ENCODE measurements around the gene GRIK3. TPM values are rescaled to one million over a fixed set of nuclear protein-coding genes. Genes with fewer than 3 reads are reported as not detected.

The GRIK3 gene
- total and polyA plus RNA-seq, 4 donors: 0.03 to 0.08 (median 0.05) TPM; not detected in 1

- Histone ChIP-seq H3K9ac (ENCODE audit: low read depth in 1 of 2, low read length in 2 of 2) (no peak overlapping the region), H3K4me3 (ENCODE audit: low read depth in 1 of 3, low read length in 3 of 3) (no peak overlapping the region), H3K27ac (ENCODE audit: low read depth in 1 of 2, low read length in 2 of 2) (no peak overlapping the region), H3K9me3 (ENCODE audit: control insufficient read depth in 4 of 4, low read length in 3 of 4) (no peaks in the 10 kb centered on the region), H3K27me3 (ENCODE audit: control insufficient read depth in 4 of 4, insufficient read depth in 4 of 4, low read length in 3 of 4) (peaks cover 0 to 3% (median 2%) of the 10 kb centered on the region in 4 donors), H3K36me3 (ENCODE audit: control insufficient read depth in 4 of 4, insufficient read depth in 3 of 4, low read depth in 1 of 4, low read length in 3 of 4) (no peaks in the 10 kb centered on the region), H3K4me1 (ENCODE audit: control insufficient read depth in 4 of 4, insufficient read depth in 4 of 4, low read length in 3 of 4) (no peaks in the 10 kb centered on the region)
- no peak for DNase-seq (ENCODE audit: low spot score)
- no peak for TF ChIP-seq EGR1 (IDR thresholded peaks at IDR 0.05; ENCODE audit: low read depth in 2 of 2)
- no peak for TF ChIP-seq HNF4A (conservative IDR thresholded peaks at IDR 0.05)
- TF ChIP-seq MAX (IDR thresholded peaks at IDR 0.05): no peak
- TF ChIP-seq REST (IDR thresholded peaks at IDR 0.05): no peak
- TF ChIP-seq CTCF (IDR thresholded peaks at IDR 0.05; ENCODE audit: low read depth, low read length, missing input control): no peak
- TF ChIP-seq ATF3 (IDR thresholded peaks at IDR 0.05): no peak
- TF ChIP-seq TAF1 (conservative IDR thresholded peaks at IDR 0.05): no peak
- no peak for TF ChIP-seq FOXA1 (IDR thresholded peaks at IDR 0.05)
- TF ChIP-seq ZBTB33 (IDR thresholded peaks at IDR 0.05): no peak
- no peak for TF ChIP-seq SP1 (IDR thresholded peaks at IDR 0.05)
- no peak for TF ChIP-seq JUND (IDR thresholded peaks at IDR 0.05)
- TF ChIP-seq GABPA (IDR thresholded peaks at IDR 0.05 in 1 of 2, conservative IDR thresholded peaks at IDR 0.05 in 1 of 2): no peak
- TF ChIP-seq NR2F2 (IDR thresholded peaks at IDR 0.05): no peak
- WGBS: 56% methylated on average over 2 of the region's 2 CpGs
Measured at GRCh38 chr1:36839485-36839884, 194.8 kb downstream of the GRIK3 start.

GRCh38 chr1:36838888-36839287, 195.4 kb downstream of the GRIK3 start:
- TF ChIP-seq NR2F2 (IDR thresholded peaks at IDR 0.05): no peak
- no peak for TF ChIP-seq ATF3 (IDR thresholded peaks at IDR 0.05)
- TF ChIP-seq REST (IDR thresholded peaks at IDR 0.05): no peak
- TF ChIP-seq ZBTB33 (IDR thresholded peaks at IDR 0.05): no peak
- no peak for TF ChIP-seq HNF4A (conservative IDR thresholded peaks at IDR 0.05)
- TF ChIP-seq FOXA1 (IDR thresholded peaks at IDR 0.05): no peak
- no peak for TF ChIP-seq RAD21 (IDR thresholded peaks at IDR 0.05)
- TF ChIP-seq FOXA2 (IDR thresholded peaks at IDR 0.05): no peak
- no peak for TF ChIP-seq EGR1 (IDR thresholded peaks at IDR 0.05; ENCODE audit: low read depth in 2 of 2)
- TF ChIP-seq GABPA (IDR thresholded peaks at IDR 0.05 in 1 of 2, conservative IDR thresholded peaks at IDR 0.05 in 1 of 2): no peak
- no peak for TF ChIP-seq JUND (IDR thresholded peaks at IDR 0.05)
- no peak for TF ChIP-seq SP1 (IDR thresholded peaks at IDR 0.05)
- no peaks in the 10 kb centered on the region for H3K9me3 ChIP-seq (ENCODE audit: control insufficient read depth in 4 of 4, low read length in 3 of 4)
- H3K36me3 ChIP-seq (ENCODE audit: control insufficient read depth in 4 of 4, insufficient read depth in 3 of 4, low read depth in 1 of 4, low read length in 3 of 4): no peaks in the 10 kb centered on the region
- no peak overlapping the region for H3K9ac ChIP-seq (ENCODE audit: low read depth in 1 of 2, low read length in 2 of 2)
- no peaks in the 10 kb centered on the region for H3K4me1 ChIP-seq (ENCODE audit: control insufficient read depth in 4 of 4, insufficient read depth in 4 of 4, low read length in 3 of 4)
- H3K4me3 ChIP-seq (ENCODE audit: low read depth in 1 of 3, low read length in 3 of 3): no peak overlapping the region
- no peak for DNase-seq (ENCODE audit: low spot score)
- WGBS: 51% methylated on average over 8 of the region's 8 CpGs
- no peak overlapping the region for H3K27ac ChIP-seq (ENCODE audit: low read depth in 1 of 2, low read length in 2 of 2)
- peaks cover 0 to 3% (median 2%) of the 10 kb centered on the region in 4 donors for H3K27me3 ChIP-seq (ENCODE audit: control insufficient read depth in 4 of 4, insufficient read depth in 4 of 4, low read length in 3 of 4)

All from liver (tissue), 9 donors.